Thyroid gland (tissue), 4 donors: Measurements from ENCODE around the gene PACS2.

ENCODE experiments used
- CTCF ChIP-seq, 6 experiments: fragments of 200-600 bp in 3 of 6; fragments of 450-650 bp in 3 of 6; sonication (generic) in 3 of 6; IDR thresholded peaks; one replicate each; pipeline ENCODE4 v1.5.1; 2016 to 2019; ENCODE audit warnings: antibody characterized with exemption in 6 of 6, mild to moderate bottlenecking in 2 of 6, inconsistent platforms in 1 of 6, moderate library complexity in 1 of 6
- POLR2A ChIP-seq, 2 donors: fragments of 450-650 bp; IDR thresholded peaks; one replicate each; pipeline ENCODE4 v1.6.1; 2017; ENCODE audit warnings: antibody characterized with exemption in 2 of 2, mild to moderate bottlenecking in 2 of 2, moderate library complexity in 1 of 2

GRCh38 chr14:105384041-105384557, 69.6 kb downstream of the PACS2 start:
- TF ChIP-seq CTCF (IDR thresholded peaks at IDR 0.05), result no peak
- no peak for TF ChIP-seq POLR2A (IDR thresholded peaks at IDR 0.05)
